SK-N-SH treated with all-trans-retinoic acid at 6 μM for 48 hours (cell line): ENCODE measurements around the gene PITPNC1.

Source experiments
- ATAC-seq: fragments of 200-7000 bp; cut with Tn5 transposase; 3 replicates; pipeline ENCODE4 v1.9.1; 2020; ENCODE audit warnings: mild to moderate bottlenecking, moderate library complexity
- ARNTL ChIP-seq: fragments of 450-650 bp; formaldehyde crosslinking; IDR thresholded peaks from 2 replicates; pipeline ENCODE4 v1.5.0; 2020; ENCODE audit warnings: low read depth, mild to moderate bottlenecking, moderate library complexity, borderline replicate concordance
- BACH2 ChIP-seq: fragments of 250-450 bp; sonication (Bioruptor Pico); IDR thresholded peaks from 2 replicates; pipeline ENCODE4 v1.9.0; 2021; ENCODE audit warnings: mild to moderate bottlenecking, borderline replicate concordance
- CSDC2 ChIP-seq: fragments of 250-450 bp; sonication (Bioruptor Pico); IDR thresholded peaks from 2 replicates; pipeline ENCODE4 v1.5.0; 2020; ENCODE audit warnings: mild to moderate bottlenecking, moderate library complexity
- ESRRG ChIP-seq: fragments of 250-450 bp; sonication (Bioruptor Pico); IDR thresholded peaks from 2 replicates; pipeline ENCODE4 v1.6.1; 2021; ENCODE audit warnings: mild to moderate bottlenecking
- GLIS3 ChIP-seq: fragments of 250-450 bp; sonication (Bioruptor Pico); IDR thresholded peaks from 2 replicates; pipeline ENCODE4 v1.5.0; 2020; ENCODE audit warnings: mild to moderate bottlenecking, moderate library complexity
- ISL1 ChIP-seq: fragments of 250-450 bp; sonication (Bioruptor Pico); IDR thresholded peaks from 2 replicates; pipeline ENCODE4 v2.1.2; 2022; ENCODE audit warnings: mild to moderate bottlenecking, moderate library complexity
- OSR1 ChIP-seq: fragments of 250-450 bp; sonication (Bioruptor Pico); IDR thresholded peaks from 2 replicates; pipeline ENCODE4 v1.8.0; 2022; ENCODE audit warnings: moderate library complexity, mild to moderate bottlenecking, inconsistent platforms
- PPARA ChIP-seq: fragments of 250-450 bp; sonication (Bioruptor Pico); IDR thresholded peaks from 2 replicates; pipeline ENCODE4 v1.5.0; 2020; ENCODE audit warnings: mild to moderate bottlenecking, borderline replicate concordance
- RARB ChIP-seq: fragments of 250-450 bp; sonication (Bioruptor Pico); IDR thresholded peaks from 2 replicates; pipeline ENCODE4 v1.8.0; 2021; ENCODE audit warnings: mild to moderate bottlenecking, moderate library complexity
- SNAI2 ChIP-seq: fragments of 250-450 bp; sonication (Bioruptor Pico); IDR thresholded peaks from 2 replicates; pipeline ENCODE4 v1.5.0; 2020; ENCODE audit warnings: mild to moderate bottlenecking, moderate library complexity
- TCF4 ChIP-seq: fragments of 250-450 bp; sonication (Bioruptor Pico); IDR thresholded peaks from 2 replicates; pipeline ENCODE4 v1.8.0; 2021; ENCODE audit warnings: mild to moderate bottlenecking, moderate library complexity, borderline replicate concordance
- TOX ChIP-seq: fragments of 250-450 bp; sonication (Bioruptor Pico); IDR thresholded peaks from 2 replicates; pipeline ENCODE4 v1.8.0; 2021; ENCODE audit warnings: mild to moderate bottlenecking, moderate library complexity, borderline replicate concordance
- ZC3H10 ChIP-seq: fragments of 250-450 bp; sonication (Bioruptor Pico); IDR thresholded peaks from 2 replicates; pipeline ENCODE4 v1.5.1; 2021; ENCODE audit warnings: mild to moderate bottlenecking, moderate library complexity
- ZFP3 ChIP-seq: fragments of 250-450 bp; sonication (Bioruptor Pico); IDR thresholded peaks from 2 replicates; pipeline ENCODE4 v1.5.0; 2020; ENCODE audit warnings: mild to moderate bottlenecking, moderate library complexity
- ZFP30 ChIP-seq: fragments of 450-650 bp; formaldehyde crosslinking; IDR thresholded peaks from 2 replicates; pipeline ENCODE4 v1.5.0; 2022; ENCODE audit warnings: mild to moderate bottlenecking, moderate library complexity
- ZNF565 ChIP-seq: fragments of 450-650 bp; formaldehyde crosslinking; conservative IDR thresholded peaks from 2 replicates; pipeline ENCODE4 v1.5.0; 2020; ENCODE audit warnings: low read depth, mild to moderate bottlenecking, moderate library complexity
- ZNF70 ChIP-seq: fragments of 450-650 bp; formaldehyde crosslinking; IDR thresholded peaks from 2 replicates; pipeline ENCODE4 v1.5.0; 2020; ENCODE audit warnings: mild to moderate bottlenecking, moderate library complexity
- TF ChIP-seq, protein P1 (sequence below): fragments of 250-450 bp; sonication (Bioruptor Pico); IDR thresholded peaks from 2 replicates; pipeline ENCODE4 v1.5.1; 2021; ENCODE audit warnings: mild to moderate bottlenecking, moderate library complexity
- TF ChIP-seq, protein P2 (sequence below): fragments of 250-450 bp; sonication (Bioruptor Pico); IDR thresholded peaks from 2 replicates; pipeline ENCODE4 v1.5.1; 2020; ENCODE audit warnings: low read depth, mild to moderate bottlenecking, moderate library complexity
- TF ChIP-seq, protein P3 (sequence below): fragments of 250-450 bp; sonication (Bioruptor Pico); IDR thresholded peaks from 2 replicates; pipeline ENCODE4 v1.8.0; 2020; ENCODE audit warnings: mild to moderate bottlenecking, moderate library complexity, borderline replicate concordance
- TF ChIP-seq, protein P4 (sequence below): fragments of 250-450 bp; sonication (Bioruptor Pico); IDR thresholded peaks from 2 replicates; pipeline ENCODE4 v1.8.0; 2021; ENCODE audit warnings: low read depth, mild to moderate bottlenecking, moderate library complexity, borderline replicate concordance

Gene PITPNC1

DNA sequence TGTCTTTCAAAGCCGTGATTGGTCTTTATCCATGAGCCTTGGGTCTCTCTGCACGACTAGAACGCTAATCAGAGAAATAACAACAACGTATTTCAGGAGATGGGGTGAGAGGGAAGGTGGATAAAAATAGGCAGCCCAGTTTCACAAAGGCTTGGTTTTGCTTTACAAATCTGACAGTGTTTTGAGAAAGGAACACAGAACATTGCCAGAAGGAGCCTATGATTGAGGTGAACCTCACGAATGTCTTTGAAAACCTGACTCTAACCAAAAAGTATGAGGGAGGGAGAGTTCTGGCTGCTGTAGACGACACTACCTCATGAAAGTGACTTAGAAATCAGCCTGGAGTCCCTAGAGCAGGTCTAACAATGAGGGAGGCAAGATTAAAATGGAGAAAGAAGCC, 302.6 kb downstream of the PITPNC1 start:
- no peak for ATAC-seq
- no peak for TF ChIP-seq PPARA (CRISPR knock-in tag)
- no peak for TF ChIP-seq ZNF70 (CRISPR knock-in tag)
- no peak for TF ChIP-seq GLIS3
- TF ChIP-seq TCF4 (CRISPR knock-in tag) = no peak
- no peak for TF ChIP-seq ESRRG (CRISPR knock-in tag)
- TF ChIP-seq, protein P1, sequence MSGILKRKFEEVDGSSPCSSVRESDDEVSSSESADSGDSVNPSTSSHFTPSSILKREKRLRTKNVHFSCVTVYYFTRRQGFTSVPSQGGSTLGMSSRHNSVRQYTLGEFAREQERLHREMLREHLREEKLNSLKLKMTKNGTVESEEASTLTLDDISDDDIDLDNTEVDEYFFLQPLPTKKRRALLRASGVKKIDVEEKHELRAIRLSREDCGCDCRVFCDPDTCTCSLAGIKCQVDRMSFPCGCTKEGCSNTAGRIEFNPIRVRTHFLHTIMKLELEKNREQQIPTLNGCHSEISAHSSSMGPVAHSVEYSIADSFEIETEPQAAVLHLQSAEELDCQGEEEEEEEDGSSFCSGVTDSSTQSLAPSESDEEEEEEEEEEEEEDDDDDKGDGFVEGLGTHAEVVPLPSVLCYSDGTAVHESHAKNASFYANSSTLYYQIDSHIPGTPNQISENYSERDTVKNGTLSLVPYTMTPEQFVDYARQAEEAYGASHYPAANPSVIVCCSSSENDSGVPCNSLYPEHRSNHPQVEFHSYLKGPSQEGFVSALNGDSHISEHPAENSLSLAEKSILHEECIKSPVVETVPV (CRISPR knock-in tag) = no peak
- TF ChIP-seq, protein P2, sequence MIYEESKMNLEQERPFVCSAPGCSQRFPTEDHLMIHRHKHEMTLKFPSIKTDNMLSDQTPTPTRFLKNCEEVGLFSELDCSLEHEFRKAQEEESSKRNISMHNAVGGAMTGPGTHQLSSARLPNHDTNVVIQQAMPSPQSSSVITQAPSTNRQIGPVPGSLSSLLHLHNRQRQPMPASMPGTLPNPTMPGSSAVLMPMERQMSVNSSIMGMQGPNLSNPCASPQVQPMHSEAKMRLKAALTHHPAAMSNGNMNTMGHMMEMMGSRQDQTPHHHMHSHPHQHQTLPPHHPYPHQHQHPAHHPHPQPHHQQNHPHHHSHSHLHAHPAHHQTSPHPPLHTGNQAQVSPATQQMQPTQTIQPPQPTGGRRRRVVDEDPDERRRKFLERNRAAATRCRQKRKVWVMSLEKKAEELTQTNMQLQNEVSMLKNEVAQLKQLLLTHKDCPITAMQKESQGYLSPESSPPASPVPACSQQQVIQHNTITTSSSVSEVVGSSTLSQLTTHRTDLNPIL (CRISPR knock-in tag) = no peak
- TF ChIP-seq CSDC2 (CRISPR knock-in tag) = no peak
- TF ChIP-seq OSR1 (CRISPR knock-in tag) = no peak
- TF ChIP-seq BACH2 (CRISPR knock-in tag) = no peak
- TF ChIP-seq ISL1 (CRISPR knock-in tag) = no peak
- TF ChIP-seq ZNF565 (CRISPR knock-in tag) = no peak
- no peak for TF ChIP-seq RARB (CRISPR knock-in tag)
- TF ChIP-seq TOX = no peak
- TF ChIP-seq, protein P3, sequence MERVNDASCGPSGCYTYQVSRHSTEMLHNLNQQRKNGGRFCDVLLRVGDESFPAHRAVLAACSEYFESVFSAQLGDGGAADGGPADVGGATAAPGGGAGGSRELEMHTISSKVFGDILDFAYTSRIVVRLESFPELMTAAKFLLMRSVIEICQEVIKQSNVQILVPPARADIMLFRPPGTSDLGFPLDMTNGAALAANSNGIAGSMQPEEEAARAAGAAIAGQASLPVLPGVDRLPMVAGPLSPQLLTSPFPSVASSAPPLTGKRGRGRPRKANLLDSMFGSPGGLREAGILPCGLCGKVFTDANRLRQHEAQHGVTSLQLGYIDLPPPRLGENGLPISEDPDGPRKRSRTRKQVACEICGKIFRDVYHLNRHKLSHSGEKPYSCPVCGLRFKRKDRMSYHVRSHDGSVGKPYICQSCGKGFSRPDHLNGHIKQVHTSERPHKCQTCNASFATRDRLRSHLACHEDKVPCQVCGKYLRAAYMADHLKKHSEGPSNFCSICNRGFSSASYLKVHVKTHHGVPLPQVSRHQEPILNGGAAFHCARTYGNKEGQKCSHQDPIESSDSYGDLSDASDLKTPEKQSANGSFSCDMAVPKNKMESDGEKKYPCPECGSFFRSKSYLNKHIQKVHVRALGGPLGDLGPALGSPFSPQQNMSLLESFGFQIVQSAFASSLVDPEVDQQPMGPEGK (CRISPR knock-in tag) = no peak
- TF ChIP-seq, all 23 proteins: peak for 0

DNA sequence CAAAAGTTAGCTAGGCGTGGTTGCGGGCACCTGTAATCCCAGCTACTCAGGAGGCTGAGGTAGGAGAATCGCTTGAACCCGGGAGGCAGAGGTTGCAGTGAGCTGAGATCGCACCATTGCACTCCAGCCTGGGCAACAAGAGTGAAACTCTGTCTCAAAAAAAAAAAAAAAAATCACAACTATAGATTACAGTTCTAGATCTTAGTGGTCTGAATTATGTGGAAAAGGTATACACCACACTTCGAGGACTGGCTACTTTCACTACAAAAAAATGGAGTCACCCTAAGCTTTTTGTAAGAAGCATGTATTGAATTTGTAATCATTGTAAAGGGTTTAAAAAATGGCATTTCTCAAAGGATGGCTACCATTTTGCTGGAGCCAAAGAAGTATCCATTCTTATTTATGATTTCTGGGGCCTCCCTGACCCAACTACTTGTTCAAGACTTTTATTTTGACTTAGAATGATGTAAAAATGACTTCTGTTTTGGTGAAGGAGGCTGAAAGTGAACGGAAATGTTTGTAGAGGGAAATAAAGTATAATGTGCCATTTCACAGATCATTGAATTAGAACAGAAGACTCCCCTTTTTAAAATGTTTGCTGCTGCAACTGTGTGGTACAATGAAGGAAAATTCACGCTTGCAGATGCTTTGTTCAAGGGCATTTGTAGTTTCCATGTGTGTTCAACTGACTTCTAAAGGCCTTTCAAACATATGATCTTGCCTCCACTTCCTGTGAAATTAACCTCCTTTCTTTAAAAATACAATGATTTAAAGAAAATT, 303.6 kb downstream of the PITPNC1 start:
- TF ChIP-seq ZNF565 (CRISPR knock-in tag) (no peak), ISL1 (CRISPR knock-in tag) (no peak), GLIS3 (no peak), PPARA (CRISPR knock-in tag) (no peak), TCF4 (CRISPR knock-in tag) (no peak), ZFP30 (CRISPR knock-in tag) (no peak), BACH2 (CRISPR knock-in tag) (no peak), ZNF70 (CRISPR knock-in tag) (no peak), TOX (no peak), ESRRG (CRISPR knock-in tag) (no peak), ZC3H10 (CRISPR knock-in tag) (no peak), SNAI2 (CRISPR knock-in tag) (no peak), ARNTL (no peak), CSDC2 (CRISPR knock-in tag) (no peak), ZFP3 (CRISPR knock-in tag) (no peak)
- TF ChIP-seq, protein P1 (CRISPR knock-in tag) = no peak
- TF ChIP-seq, protein P3 (CRISPR knock-in tag) = no peak
- TF ChIP-seq, all 23 proteins: peak for 0
- no peak for ATAC-seq

DNA sequence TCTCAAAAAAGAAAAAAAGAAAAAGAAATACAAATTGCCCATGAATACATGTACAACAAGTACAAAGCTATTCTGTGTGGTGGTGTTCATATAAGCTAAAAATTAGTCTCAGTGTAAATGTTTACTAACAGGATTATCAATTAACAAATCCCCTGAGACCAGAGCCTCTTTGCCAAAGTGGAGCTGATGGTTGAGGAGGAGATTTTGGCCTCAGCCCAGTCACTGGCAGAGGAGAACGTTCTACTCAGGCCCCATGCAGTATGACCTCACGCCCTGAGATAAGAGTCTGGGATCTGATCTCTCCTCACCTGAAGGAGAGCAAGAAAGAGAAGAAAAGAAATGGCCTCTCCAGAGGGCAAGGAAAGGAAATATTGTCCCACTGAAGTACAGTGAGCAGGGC, 305.1 kb downstream of the PITPNC1 start:
- no peak for ATAC-seq
- TF ChIP-seq, protein P4, sequence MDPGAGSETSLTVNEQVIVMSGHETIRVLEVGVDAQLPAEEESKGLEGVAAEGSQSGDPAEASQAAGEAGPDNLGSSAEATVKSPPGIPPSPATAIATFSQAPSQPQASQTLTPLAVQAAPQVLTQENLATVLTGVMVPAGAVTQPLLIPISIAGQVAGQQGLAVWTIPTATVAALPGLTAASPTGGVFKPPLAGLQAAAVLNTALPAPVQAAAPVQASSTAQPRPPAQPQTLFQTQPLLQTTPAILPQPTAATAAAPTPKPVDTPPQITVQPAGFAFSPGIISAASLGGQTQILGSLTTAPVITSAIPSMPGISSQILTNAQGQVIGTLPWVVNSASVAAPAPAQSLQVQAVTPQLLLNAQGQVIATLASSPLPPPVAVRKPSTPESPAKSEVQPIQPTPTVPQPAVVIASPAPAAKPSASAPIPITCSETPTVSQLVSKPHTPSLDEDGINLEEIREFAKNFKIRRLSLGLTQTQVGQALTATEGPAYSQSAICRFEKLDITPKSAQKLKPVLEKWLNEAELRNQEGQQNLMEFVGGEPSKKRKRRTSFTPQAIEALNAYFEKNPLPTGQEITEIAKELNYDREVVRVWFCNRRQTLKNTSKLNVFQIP = no peak
- TF ChIP-seq, protein P2 (CRISPR knock-in tag) = no peak
- no peak for TF ChIP-seq ZC3H10 (CRISPR knock-in tag)
- TF ChIP-seq ARNTL = no peak
- TF ChIP-seq BACH2 (CRISPR knock-in tag) = no peak
- no peak for TF ChIP-seq ZFP3 (CRISPR knock-in tag)
- TF ChIP-seq RARB (CRISPR knock-in tag) = no peak
- TF ChIP-seq, protein P3 (CRISPR knock-in tag) = no peak
